Testis (tissue), 2 donors: Measurements from ENCODE around the gene LAMTOR2.

Source experiments
- POLR2A ChIP-seq: fragments of 450-650 bp; IDR thresholded peaks from one replicate; pipeline ENCODE4 v1.6.1; 2017; ENCODE audit warnings: antibody characterized with exemption, mild to moderate bottlenecking, moderate library complexity
- TF ChIP-seq, protein P1 (sequence below), 3 experiments: fragments of 450-650 bp in 2 of 3; fragments of 200-600 bp in 1 of 3; sonication (generic) in 1 of 3; IDR thresholded peaks; one replicate each; pipeline ENCODE4 v1.5.1; 2016 to 2019; ENCODE audit warnings: antibody characterized with exemption in 3 of 3, mild to moderate bottlenecking in 2 of 3, moderate library complexity in 1 of 3

DNA sequence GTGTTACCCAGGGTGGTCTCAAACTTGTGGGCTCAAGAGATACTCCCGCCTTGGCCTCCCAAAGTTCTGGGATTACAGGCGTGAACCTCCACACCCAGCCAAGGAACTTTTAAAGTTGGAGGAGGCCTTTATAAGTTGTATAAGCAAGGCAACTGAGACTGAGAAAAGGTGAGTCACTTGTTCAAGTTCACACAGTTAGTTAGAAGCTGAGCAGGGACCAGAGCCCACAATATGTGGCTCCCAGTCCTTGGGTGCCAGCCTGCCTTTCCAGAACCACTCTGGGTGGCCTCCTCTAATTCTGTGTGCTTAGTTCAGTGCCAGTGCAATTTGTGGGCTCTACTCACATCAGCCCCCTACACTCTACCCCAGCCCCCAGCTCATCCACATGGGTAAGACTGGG, 10.0 kb downstream of the LAMTOR2 start:
- TF ChIP-seq, protein P1, sequence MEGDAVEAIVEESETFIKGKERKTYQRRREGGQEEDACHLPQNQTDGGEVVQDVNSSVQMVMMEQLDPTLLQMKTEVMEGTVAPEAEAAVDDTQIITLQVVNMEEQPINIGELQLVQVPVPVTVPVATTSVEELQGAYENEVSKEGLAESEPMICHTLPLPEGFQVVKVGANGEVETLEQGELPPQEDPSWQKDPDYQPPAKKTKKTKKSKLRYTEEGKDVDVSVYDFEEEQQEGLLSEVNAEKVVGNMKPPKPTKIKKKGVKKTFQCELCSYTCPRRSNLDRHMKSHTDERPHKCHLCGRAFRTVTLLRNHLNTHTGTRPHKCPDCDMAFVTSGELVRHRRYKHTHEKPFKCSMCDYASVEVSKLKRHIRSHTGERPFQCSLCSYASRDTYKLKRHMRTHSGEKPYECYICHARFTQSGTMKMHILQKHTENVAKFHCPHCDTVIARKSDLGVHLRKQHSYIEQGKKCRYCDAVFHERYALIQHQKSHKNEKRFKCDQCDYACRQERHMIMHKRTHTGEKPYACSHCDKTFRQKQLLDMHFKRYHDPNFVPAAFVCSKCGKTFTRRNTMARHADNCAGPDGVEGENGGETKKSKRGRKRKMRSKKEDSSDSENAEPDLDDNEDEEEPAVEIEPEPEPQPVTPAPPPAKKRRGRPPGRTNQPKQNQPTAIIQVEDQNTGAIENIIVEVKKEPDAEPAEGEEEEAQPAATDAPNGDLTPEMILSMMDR (IDR thresholded peaks at IDR 0.05): no peak
- no peak for TF ChIP-seq POLR2A
